ENCODE data around the gene LRIT3.

GRCh38 chr4:109801099-109801789, 46.7 kb upstream of the LRIT3 start:
- TF ChIP-seq CTCF (IDR thresholded peaks at IDR 0.05; ENCODE audit: extremely low read depth in 1 of 2, insufficient read depth in 1 of 2, low read depth in 1 of 2, low read length in 2 of 2) (no peak), JUN (IDR thresholded peaks at IDR 0.05; ENCODE audit: borderline replicate concordance, insufficient read depth, insufficient read length, low read depth) (no peak), POLR2A (IDR thresholded peaks at IDR 0.05; ENCODE audit: low read depth, low read length) (no peak), EZH2 (IDR thresholded peaks at IDR 0.05; ENCODE audit: borderline replicate concordance, low read depth, low read length, severe bottlenecking) (no peak), GATA2 (IDR thresholded peaks at IDR 0.05; ENCODE audit: insufficient read depth, insufficient read length, low read depth, low read length) (no peak), FOS (IDR thresholded peaks at IDR 0.05; ENCODE audit: borderline replicate concordance, insufficient read depth, low read length) (no peak), POLR2AphosphoS5 (IDR thresholded peaks at IDR 0.05; ENCODE audit: insufficient read depth, low read depth, low read length) (no peak), MAX (IDR thresholded peaks at IDR 0.05; ENCODE audit: insufficient read depth, insufficient read length) (no peak), MYC (IDR thresholded peaks at IDR 0.05; ENCODE audit: low read depth, low read length) (no peak)
